Spinal cord (tissue), 10 donors: ENCODE measurements around the gene NACAD. TPM values are rescaled to one million over a fixed set of nuclear protein-coding genes. Genes with fewer than 3 reads are reported as not detected.

ENCODE experiments used
- DNase-seq, 6 donors: peaks; one replicate each; pipeline versions ENCODE4 v3.0.0 to v3.0.0-alpha.2; 2013 to 2015; ENCODE audit warnings: low spot score in 6 of 6, low read depth in 4 of 6
- H3K27ac ChIP-seq: one replicate; pipeline ENCODE4 v1.5.1; 2013; ENCODE audit warnings: low read depth, low read length, control low read depth
- H3K27me3 ChIP-seq: one replicate; pipeline ENCODE4 v1.6.1; 2013; ENCODE audit warnings: low read length; ENCODE audit not compliant: control insufficient read depth, insufficient read depth
- H3K36me3 ChIP-seq: one replicate; pipeline ENCODE4 v1.6.1; 2013; ENCODE audit warnings: low read length; ENCODE audit not compliant: control insufficient read depth, insufficient read depth
- H3K4me1 ChIP-seq: one replicate; pipeline ENCODE4 v1.6.1; 2013; ENCODE audit warnings: low read length; ENCODE audit not compliant: control insufficient read depth, insufficient read depth
- H3K4me3 ChIP-seq: one replicate; pipeline ENCODE4 v1.5.1; 2013; ENCODE audit warnings: low read depth, low read length, control low read depth
- H3K9me3 ChIP-seq: one replicate; pipeline ENCODE4 v1.6.1; 2013; ENCODE audit warnings: low read length; ENCODE audit not compliant: control insufficient read depth, insufficient read depth
- WGBS: methylation state at CpG from one replicate; pipeline ENCODE4 v1.1.5; 2013; ENCODE audit warnings: missing lambda C conversion rate; ENCODE audit not compliant: insufficient coverage; 5-methylcytosine and 5-hydroxymethylcytosine counted together
- long read RNA-seq, 4 donors: transcript quantifications; one replicate each; lab custom pipeline, GENCODE V29; 2026
- polyA plus RNA-seq, 2 donors: library from polyadenylated mRNA; unstranded; fragments of 120-200 nt; gene quantifications; one replicate each; pipeline ENCODE4 v1.2.1, GENCODE V29; 2013; ENCODE audit not compliant: insufficient read length in 2 of 2
- total RNA-seq, 2 donors: library from RNA; depleted of rRNA in 1 of 2; stranded (reverse); fragments of 120-200 nt in 1 of 2; fragments of >200 nt in 1 of 2; gene quantifications; one replicate each; pipeline versions ENCODE4 v1.2.3 to v1.2.4, GENCODE V29; 2013 to 2014
- donor health status: healthy.

The NACAD gene
- total RNA-seq (10 to 100 TPM; 11.8 to 14.1 TPM), polyA plus RNA-seq (10 to 100 TPM; 81.8 to 88.1 TPM)
- long read RNA-seq, donor 1, partial matches to known transcripts: 28 of 28 reads
- long read RNA-seq, donor 1, other reads (novel, unspliced or antisense): 0 of 28 reads
- long read RNA-seq, donor 2, partial matches to known transcripts: 16 of 16 reads
- long read RNA-seq, donor 2, other reads (novel, unspliced or antisense): 0 of 16 reads
- long read RNA-seq, donor 3, partial matches to known transcripts: 20 of 22 reads
- long read RNA-seq, donor 3, other reads (novel, unspliced or antisense): 0 of 22 reads
- long read RNA-seq, donor 4: 0 reads

- peak within 1 kb of the TSS; percentile 86 for H3K27ac ChIP-seq
- WGBS: 0% methylated on average over 35 of the region's 50 CpGs
- peak; percentile 49 to 97 (median 70) for DNase-seq
- H3K4me3 ChIP-seq: peak within 1 kb of the TSS; percentile 70
- H3K9me3 ChIP-seq: no peaks in the 10 kb centered on the region
- H3K27me3 ChIP-seq: no peaks in the 10 kb centered on the region
- H3K36me3 ChIP-seq: peaks cover 35% of the 10 kb centered on the region
- peaks cover 56% of the 10 kb centered on the region for H3K4me1 ChIP-seq
These were observed at the start of gene NACAD for GRCh38 chr7:45088821-45089340. Gene NACAD (minus strand): TSS chr7:45088969. CDS start chr7:45088894, 75 bp downstream.

GRCh38 chr7:45136106-45137060, 47.6 kb upstream of the NACAD start:
- Histone ChIP-seq H3K4me1 (no peaks in the 10 kb centered on the region), H3K36me3 (no peaks in the 10 kb centered on the region), H3K4me3 (no peak overlapping the region), H3K27me3 (no peaks in the 10 kb centered on the region), H3K27ac (no peak overlapping the region), H3K9me3 (no peaks in the 10 kb centered on the region)
- WGBS: 7% methylated on average over 5 of the region's 9 CpGs
- peak; percentile 46 to 93 (median 70) for DNase-seq

GRCh38 chr7:45133877-45134276, 45.1 kb upstream of the NACAD start:
- 94% methylated on average over 7 of the region's 7 CpGs for WGBS
- DNase-seq: no peak
- Histone ChIP-seq H3K4me1 (no peaks in the 10 kb centered on the region), H3K27ac (no peak overlapping the region), H3K36me3 (no peaks in the 10 kb centered on the region), H3K9me3 (no peaks in the 10 kb centered on the region), H3K27me3 (no peaks in the 10 kb centered on the region), H3K4me3 (no peak overlapping the region)

- 97% methylated on average over 4 of the region's 4 CpGs for WGBS
- H3K4me1 ChIP-seq: no peaks in the 10 kb centered on the region
- no peak overlapping the region for H3K27ac ChIP-seq
- no peak overlapping the region for H3K4me3 ChIP-seq
- H3K9me3 ChIP-seq: no peaks in the 10 kb centered on the region
- no peak for DNase-seq
- no peaks in the 10 kb centered on the region for H3K36me3 ChIP-seq
- no peaks in the 10 kb centered on the region for H3K27me3 ChIP-seq
These were observed 44.6 kb upstream of the NACAD start for GRCh38 chr7:45133352-45133751.

- DNase-seq: no peak
- H3K36me3 ChIP-seq: no peaks in the 10 kb centered on the region
- H3K4me1 ChIP-seq: no peaks in the 10 kb centered on the region
- no peaks in the 10 kb centered on the region for H3K9me3 ChIP-seq
- H3K27ac ChIP-seq: no peak overlapping the region
- 83% methylated on average over 5 of the region's 8 CpGs for WGBS
- H3K4me3 ChIP-seq: no peak overlapping the region
- no peaks in the 10 kb centered on the region for H3K27me3 ChIP-seq
These were observed 44.0 kb upstream of the NACAD start for GRCh38 chr7:45132708-45133320.

GRCh38 chr7:45131891-45132290, 43.1 kb upstream of the NACAD start:
- 60% methylated on average over 4 of the region's 4 CpGs for WGBS
- Histone ChIP-seq H3K27me3 (no peaks in the 10 kb centered on the region), H3K36me3 (no peaks in the 10 kb centered on the region), H3K4me1 (peaks cover 6% of the 10 kb centered on the region), H3K9me3 (no peaks in the 10 kb centered on the region), H3K27ac (no peak overlapping the region), H3K4me3 (no peak overlapping the region)
- DNase-seq: peak in 1 of 6 donors; percentile 24

GRCh38 chr7:45130910-45131309, 42.1 kb upstream of the NACAD start:
- Histone ChIP-seq H3K27ac (no peak overlapping the region), H3K36me3 (no peaks in the 10 kb centered on the region), H3K4me3 (no peak overlapping the region), H3K9me3 (no peaks in the 10 kb centered on the region), H3K27me3 (no peaks in the 10 kb centered on the region), H3K4me1 (peaks cover 12% of the 10 kb centered on the region)
- no peak for DNase-seq
- WGBS: 92% methylated on average over 6 of the region's 9 CpGs

- 69% methylated on average over 12 of the region's 12 CpGs for WGBS
- Histone ChIP-seq H3K36me3 (no peaks in the 10 kb centered on the region), H3K4me3 (no peak overlapping the region), H3K27ac (no peak overlapping the region), H3K9me3 (no peaks in the 10 kb centered on the region), H3K27me3 (no peaks in the 10 kb centered on the region), H3K4me1 (peaks cover 12% of the 10 kb centered on the region)
- no peak for DNase-seq
These were observed 41.1 kb upstream of the NACAD start for GRCh38 chr7:45129906-45130305.

- H3K4me1 ChIP-seq: peaks cover 12% of the 10 kb centered on the region
- H3K4me3 ChIP-seq: no peak overlapping the region
- DNase-seq: no peak
- no peaks in the 10 kb centered on the region for H3K27me3 ChIP-seq
- WGBS: 77% methylated on average over 15 of the region's 15 CpGs
- H3K36me3 ChIP-seq: no peaks in the 10 kb centered on the region
- H3K27ac ChIP-seq: no peak overlapping the region
- no peaks in the 10 kb centered on the region for H3K9me3 ChIP-seq
These were observed 40.5 kb upstream of the NACAD start for GRCh38 chr7:45129181-45129800.
